H1 (cell line): ENCODE data around the gene CDKN2B.

Experiments used
- CBX5 ChIP-seq: fragments of 300-800, 300-1000 bp; sonication (generic); IDR thresholded peaks from 2 replicates; pipeline ENCODE4 v1.7.1; 2016; ENCODE audit warnings: antibody characterized with exemption, low read length, low read depth
- CHD2 ChIP-seq: IDR thresholded peaks from 2 replicates; pipeline ENCODE4 v1.6.1; 2012; ENCODE audit warnings: low read length, improper control_type of control experiment
- CTCF ChIP-seq, 3 experiments: IDR thresholded peaks; 1 replicate in 2 of 3; 2 replicates in 1 of 3; pipeline versions ENCODE4 v1.5.1 to v1.6.1; 2011; ENCODE audit warnings: low read length in 3 of 3, mild to moderate bottlenecking in 3 of 3, inconsistent platforms in 2 of 3, low read depth in 1 of 3, moderate library complexity in 1 of 3; ENCODE audit not compliant: insufficient read depth in 1 of 3; ENCODE audit errors: control extremely low read depth in 1 of 3
- NRF1 ChIP-seq: IDR thresholded peaks from 2 replicates; pipeline ENCODE4 v1.6.1; 2011; ENCODE audit warnings: mild to moderate bottlenecking, low read depth, low read length, improper control_type of control experiment
- PHF8 ChIP-seq: fragments of 200-600 bp; sonication (generic); conservative IDR thresholded peaks from 2 replicates; pipeline ENCODE4 v1.7.1; 2012; ENCODE audit warnings: low read depth, mild to moderate bottlenecking, inconsistent platforms, low read length, moderate library complexity
- POLR2A ChIP-seq, 2 experiments: IDR thresholded peaks; 1 replicate in 1 of 2; 2 replicates in 1 of 2; pipeline ENCODE4 v1.6.1; 2011; ENCODE audit warnings: low read depth in 2 of 2, low read length in 2 of 2, mild to moderate bottlenecking in 2 of 2; ENCODE audit errors: control extremely low read depth in 1 of 2
- POLR2AphosphoS5 ChIP-seq: IDR thresholded peaks from 2 replicates; pipeline ENCODE4 v1.6.1; 2011; ENCODE audit warnings: low read depth, low read length
- RNF2 ChIP-seq: fragments of 200-900, 300-1000 bp; sonication (generic); IDR thresholded peaks from 2 replicates; pipeline ENCODE4 v1.7.1; 2016; ENCODE audit warnings: borderline replicate concordance, low read depth, mild to moderate bottlenecking, antibody characterized with exemption, low read length; ENCODE audit not compliant: poor library complexity, severe bottlenecking; ENCODE audit errors: missing control alignments

DNA sequence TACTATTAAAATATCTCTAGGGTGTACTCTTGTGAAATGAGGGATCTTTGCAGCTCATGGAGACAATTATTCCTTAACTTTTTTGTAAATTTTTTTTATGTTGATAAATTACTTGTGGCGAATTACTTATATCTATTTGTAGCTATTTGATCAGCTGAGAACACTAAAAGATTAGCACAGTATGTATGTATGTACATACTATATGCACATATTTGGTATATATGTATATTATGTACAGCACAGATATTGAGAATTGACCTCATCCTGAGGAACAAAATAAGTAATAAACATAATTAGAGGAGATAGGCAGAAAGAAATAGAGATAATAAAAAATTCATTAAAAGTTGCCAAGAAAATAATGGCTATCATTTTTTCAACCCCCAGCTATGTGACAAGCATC lies 26.7 kb downstream of the CDKN2B start:
- TF ChIP-seq POLR2A (IDR thresholded peaks at IDR 0.05; ENCODE audit: control extremely low read depth in 1 of 2, low read depth in 2 of 2, low read length in 2 of 2), result no peak
- TF ChIP-seq CHD2, result no peak
- no peak for TF ChIP-seq CBX5
- no peak for TF ChIP-seq POLR2AphosphoS5
- no peak for TF ChIP-seq CTCF (IDR thresholded peaks at IDR 0.05; ENCODE audit: control extremely low read depth in 1 of 3, insufficient read depth in 1 of 3, low read depth in 1 of 3, low read length in 3 of 3)
- no peak for TF ChIP-seq RNF2
- TF ChIP-seq PHF8, result no peak
- no peak for TF ChIP-seq NRF1
